ENCODE results near the gene APOBEC2. TPM values are rescaled to one million over a fixed set of nuclear protein-coding genes. Genes with fewer than 3 reads are reported as not detected.

Gene APOBEC2
- total and polyA plus RNA-seq, 2 of the 13 experiments (the other 11 are each of a cell fraction or from before 2014, with no cell fraction given), result 0.09 TPM; not detected in 1

GRCh38 chr6:41073203-41073967, 20.4 kb downstream of the APOBEC2 start (continued):
- TF ChIP-seq ZNF280D (CRISPR knock-in tag; IDR thresholded peaks at IDR 0.05) (no peak), ZNF766 (CRISPR knock-in tag; IDR thresholded peaks at IDR 0.05; ENCODE audit: borderline replicate concordance) (no peak), CSRNP1 (CRISPR knock-in tag; IDR thresholded peaks at IDR 0.05) (0 out of 2 replicates have a peak, but pooled peaks have one; percentile 62), SMAD3 (CRISPR knock-in tag; IDR thresholded peaks at IDR 0.05) (0 out of 2 replicates have a peak, but pooled peaks have one; percentile 20), MNT (IDR thresholded peaks at IDR 0.05) (no peak), ATF7-NPFF (CRISPR knock-in tag; IDR thresholded peaks at IDR 0.05; ENCODE audit: low read depth) (no peak; the same call in 1 of the 2 replicates), HOMEZ (CRISPR knock-in tag; IDR thresholded peaks at IDR 0.05; ENCODE audit: low read depth) (0 out of 2 replicates have a peak, but pooled peaks have one; percentile 22), ONECUT2 (CRISPR knock-in tag; IDR thresholded peaks at IDR 0.05) (no peak), SNAPC2 (CRISPR knock-in tag; IDR thresholded peaks at IDR 0.05) (0 out of 2 replicates have a peak, but pooled peaks have one; percentile 26), HMGA1 (CRISPR knock-in tag; conservative IDR thresholded peaks at IDR 0.05) (no peak), ZNF264 (CRISPR knock-in tag; IDR thresholded peaks at IDR 0.05) (peak; percentile 12; the same call in 1 of the 2 replicates), ZNF777 (CRISPR knock-in tag; IDR thresholded peaks at IDR 0.05) (no peak; the same call in none of the 2 replicates), ZNF670 (CRISPR knock-in tag; IDR thresholded peaks at IDR 0.05; ENCODE audit: borderline replicate concordance) (peak; percentile 29; the same call in 1 of the 2 replicates), ZNF124 (CRISPR knock-in tag; IDR thresholded peaks at IDR 0.05) (0 out of 2 replicates have a peak, but pooled peaks have one; percentile 52), FOXO4 (CRISPR knock-in tag; conservative IDR thresholded peaks at IDR 0.05) (no peak), SMARCE1 (IDR thresholded peaks at IDR 0.05; ENCODE audit: borderline replicate concordance) (no peak), ZNF34 (CRISPR knock-in tag; IDR thresholded peaks at IDR 0.05; ENCODE audit: borderline replicate concordance) (peak; percentile 72; the same call in 1 of the 2 replicates), PHF21A (CRISPR knock-in tag; IDR thresholded peaks at IDR 0.05) (no peak; the same call in 1 of the 2 replicates), ZBTB1 (CRISPR knock-in tag; IDR thresholded peaks at IDR 0.05; ENCODE audit: borderline replicate concordance) (no peak)
